HEK293 (cell line): ENCODE results near the gene PRR5.
"Not testable (repeated sequence)": the region's sequence is repeated elsewhere in the genome, so short reads cannot be mapped to it uniquely, and the experiment has no call there.

Experiments used
- MYNN ChIP-seq: fragments of 450-650 bp; formaldehyde crosslinking; IDR thresholded peaks from 2 replicates; pipeline ENCODE4 v1.5.1; 2016; ENCODE audit warnings: missing biosample characterization, missing genetic modification characterization, borderline replicate concordance
- SALL2 ChIP-seq: fragments of 450-650 bp; formaldehyde crosslinking; IDR thresholded peaks from 2 replicates; pipeline ENCODE4 v1.5.0; 2017; ENCODE audit warnings: missing biosample characterization, mild to moderate bottlenecking, missing genetic modification characterization, borderline replicate concordance
- ZBTB1 ChIP-seq: fragments of 450-650 bp; formaldehyde crosslinking; IDR thresholded peaks from 2 replicates; pipeline ENCODE4 v1.5.1; 2016; ENCODE audit warnings: missing biosample characterization, missing genetic modification characterization
- ZNF223 ChIP-seq: fragments of 450-650 bp; formaldehyde crosslinking; IDR thresholded peaks from 2 replicates; pipeline ENCODE4 v1.5.1; 2016; ENCODE audit warnings: missing biosample characterization, missing genetic modification characterization
- ZNF670 ChIP-seq: fragments of 450-650 bp; formaldehyde crosslinking; IDR thresholded peaks from 2 replicates; pipeline ENCODE4 v1.5.1; 2016; ENCODE audit warnings: missing biosample characterization, missing genetic modification characterization, low read depth
- TF ChIP-seq, protein P1 (sequence below): fragments of 450-650 bp; formaldehyde crosslinking; IDR thresholded peaks from 2 replicates; pipeline ENCODE4 v1.5.1; 2016; ENCODE audit warnings: missing biosample characterization, missing genetic modification characterization
- TF ChIP-seq, protein P2 (sequence below): fragments of 450-650 bp; formaldehyde crosslinking; IDR thresholded peaks from 2 replicates; pipeline ENCODE4 v1.5.1; 2016; ENCODE audit warnings: missing biosample characterization, missing genetic modification characterization

DNA sequence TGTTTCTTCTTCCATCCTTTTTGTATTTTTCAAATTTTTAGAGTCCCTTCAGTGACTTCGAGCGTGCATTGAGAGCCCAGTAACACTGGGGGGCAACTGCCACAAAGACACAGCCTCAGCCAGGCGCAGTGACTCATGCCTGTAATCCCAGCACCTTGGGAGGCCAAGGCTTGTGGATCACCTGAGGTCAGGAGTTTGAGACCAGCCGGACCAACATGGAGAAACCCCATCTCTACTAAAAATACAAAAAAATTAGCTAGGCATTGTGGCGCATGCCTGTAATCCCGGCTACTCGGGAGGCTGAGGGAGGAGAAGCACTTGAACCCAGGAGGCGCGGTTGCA lies 22.7 kb upstream of the PRR5 start:
- TF ChIP-seq SALL2 (tag by site-specific recombination); ZNF223; ZBTB1 (tag by site-specific recombination); ZNF670 (tag by site-specific recombination); MYNN (tag by site-specific recombination): not testable (repeated sequence)
- TF ChIP-seq, protein P1, sequence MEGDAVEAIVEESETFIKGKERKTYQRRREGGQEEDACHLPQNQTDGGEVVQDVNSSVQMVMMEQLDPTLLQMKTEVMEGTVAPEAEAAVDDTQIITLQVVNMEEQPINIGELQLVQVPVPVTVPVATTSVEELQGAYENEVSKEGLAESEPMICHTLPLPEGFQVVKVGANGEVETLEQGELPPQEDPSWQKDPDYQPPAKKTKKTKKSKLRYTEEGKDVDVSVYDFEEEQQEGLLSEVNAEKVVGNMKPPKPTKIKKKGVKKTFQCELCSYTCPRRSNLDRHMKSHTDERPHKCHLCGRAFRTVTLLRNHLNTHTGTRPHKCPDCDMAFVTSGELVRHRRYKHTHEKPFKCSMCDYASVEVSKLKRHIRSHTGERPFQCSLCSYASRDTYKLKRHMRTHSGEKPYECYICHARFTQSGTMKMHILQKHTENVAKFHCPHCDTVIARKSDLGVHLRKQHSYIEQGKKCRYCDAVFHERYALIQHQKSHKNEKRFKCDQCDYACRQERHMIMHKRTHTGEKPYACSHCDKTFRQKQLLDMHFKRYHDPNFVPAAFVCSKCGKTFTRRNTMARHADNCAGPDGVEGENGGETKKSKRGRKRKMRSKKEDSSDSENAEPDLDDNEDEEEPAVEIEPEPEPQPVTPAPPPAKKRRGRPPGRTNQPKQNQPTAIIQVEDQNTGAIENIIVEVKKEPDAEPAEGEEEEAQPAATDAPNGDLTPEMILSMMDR: not testable (repeated sequence)
- TF ChIP-seq, protein P2, sequence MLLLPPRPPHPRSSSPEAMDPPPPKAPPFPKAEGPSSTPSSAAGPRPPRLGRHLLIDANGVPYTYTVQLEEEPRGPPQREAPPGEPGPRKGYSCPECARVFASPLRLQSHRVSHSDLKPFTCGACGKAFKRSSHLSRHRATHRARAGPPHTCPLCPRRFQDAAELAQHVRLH (tag by site-specific recombination): not testable (repeated sequence)
